RKO (cell line): ENCODE results near the gene TNNT3.
A peak's percentile ranks its signal among the peaks of the same experiment; 100 is the strongest.
"Not testable (repeated sequence)": the region's sequence is repeated elsewhere in the genome, so short reads cannot be mapped to it uniquely, and the experiment has no call there.

Experiments
- DNase-seq: peaks from one replicate; pipeline ENCODE4 v3.0.0-alpha.2; 2016; ENCODE audit warnings: low spot score

TNNT3 gene

GRCh38 chr11:1881442-1882264, 37.9 kb upstream of the TNNT3 start:
- DNase-seq, result no peak

DNA sequence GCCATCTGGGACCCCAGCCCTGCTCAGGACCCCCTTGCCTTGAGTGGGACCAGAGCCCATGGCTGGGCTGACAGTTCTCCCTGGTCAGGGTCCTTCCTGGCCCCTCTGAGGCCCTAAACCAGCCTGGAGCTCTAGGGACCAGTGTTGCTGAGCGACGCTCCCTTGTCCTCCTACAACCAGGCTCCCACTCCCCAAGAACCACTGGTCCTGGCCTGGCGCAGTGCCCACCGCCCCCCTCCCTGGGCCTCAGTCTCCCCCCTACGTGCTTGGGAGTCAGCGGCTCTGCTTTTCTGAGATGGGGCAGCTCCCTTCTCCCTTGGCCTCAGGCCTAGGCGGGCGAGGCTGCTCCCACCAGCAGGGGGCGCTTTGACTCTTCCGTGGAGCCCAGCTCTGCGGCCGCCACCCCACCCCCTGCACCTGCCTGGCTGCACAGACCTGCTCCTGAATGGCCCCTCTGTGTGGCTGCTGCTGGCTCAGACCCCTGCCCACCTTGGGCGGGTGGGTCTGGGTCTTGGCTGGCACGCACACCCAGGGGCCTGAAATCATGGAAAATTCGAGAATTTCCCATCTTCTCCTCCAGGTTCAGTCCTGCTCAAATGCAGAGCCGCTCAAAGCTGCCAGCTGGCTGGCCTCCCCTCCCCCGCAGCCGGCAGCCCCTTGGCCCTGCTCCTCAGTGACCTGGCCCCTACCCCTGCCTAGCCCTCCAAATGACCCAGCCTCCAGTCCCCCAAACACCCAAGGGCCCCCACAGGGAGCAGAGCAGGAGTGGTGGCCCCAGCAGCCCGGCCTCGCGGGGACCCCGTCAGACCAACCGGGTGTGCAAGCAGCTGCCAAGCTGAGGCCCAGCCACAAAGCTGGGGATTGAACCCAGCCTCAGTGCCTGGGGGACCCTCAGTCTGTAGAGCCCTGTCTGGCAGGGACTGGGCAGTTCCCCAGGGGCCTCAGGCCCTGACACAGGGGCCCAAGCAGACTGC, 37.0 kb upstream of the TNNT3 start:
- peak; percentile 52 for DNase-seq

GRCh38 chr11:1883346-1884302, 35.9 kb upstream of the TNNT3 start:
- DNase-seq, result no peak

DNA sequence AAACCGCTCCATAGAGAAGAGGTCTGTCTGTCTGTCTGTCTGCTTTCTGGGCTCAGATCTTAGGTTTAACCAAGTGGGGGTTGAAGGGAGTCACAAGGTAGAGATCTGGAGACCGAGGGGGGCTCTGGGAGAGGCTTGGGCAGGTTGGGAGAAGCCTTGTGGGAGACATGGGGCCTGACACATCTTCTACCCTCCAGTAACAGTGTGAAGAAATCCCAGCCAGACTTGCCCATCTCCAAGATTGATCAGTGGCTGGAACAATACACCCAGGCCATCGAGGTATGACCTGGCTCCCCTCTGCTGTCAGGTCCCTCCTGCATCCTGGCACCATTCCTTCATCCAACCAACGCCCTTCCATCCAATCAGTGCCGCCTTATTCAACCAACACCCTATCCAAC, 35.2 kb upstream of the TNNT3 start:
- no peak for DNase-seq

DNA sequence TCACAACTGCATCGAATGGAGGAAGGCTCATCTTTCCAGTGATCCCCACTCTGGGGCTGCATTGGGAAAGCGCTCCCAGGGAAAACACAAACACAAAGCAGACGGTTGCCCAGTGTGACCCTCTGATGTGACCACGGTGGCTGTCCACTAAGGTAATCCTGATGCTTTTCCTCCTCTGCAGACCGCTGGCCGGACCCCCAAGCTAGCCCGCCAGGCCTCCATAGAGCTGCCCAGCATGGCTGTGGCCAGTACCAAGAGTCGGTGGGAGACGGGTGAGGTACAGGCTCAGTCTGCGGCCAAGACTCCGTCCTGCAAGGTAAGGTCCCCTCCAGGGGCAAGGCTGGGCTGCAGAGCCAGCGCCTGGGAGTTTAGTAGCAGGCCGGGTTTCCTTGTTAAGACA, 33.0 kb upstream of the TNNT3 start:
- not testable (repeated sequence) for DNase-seq

DNA sequence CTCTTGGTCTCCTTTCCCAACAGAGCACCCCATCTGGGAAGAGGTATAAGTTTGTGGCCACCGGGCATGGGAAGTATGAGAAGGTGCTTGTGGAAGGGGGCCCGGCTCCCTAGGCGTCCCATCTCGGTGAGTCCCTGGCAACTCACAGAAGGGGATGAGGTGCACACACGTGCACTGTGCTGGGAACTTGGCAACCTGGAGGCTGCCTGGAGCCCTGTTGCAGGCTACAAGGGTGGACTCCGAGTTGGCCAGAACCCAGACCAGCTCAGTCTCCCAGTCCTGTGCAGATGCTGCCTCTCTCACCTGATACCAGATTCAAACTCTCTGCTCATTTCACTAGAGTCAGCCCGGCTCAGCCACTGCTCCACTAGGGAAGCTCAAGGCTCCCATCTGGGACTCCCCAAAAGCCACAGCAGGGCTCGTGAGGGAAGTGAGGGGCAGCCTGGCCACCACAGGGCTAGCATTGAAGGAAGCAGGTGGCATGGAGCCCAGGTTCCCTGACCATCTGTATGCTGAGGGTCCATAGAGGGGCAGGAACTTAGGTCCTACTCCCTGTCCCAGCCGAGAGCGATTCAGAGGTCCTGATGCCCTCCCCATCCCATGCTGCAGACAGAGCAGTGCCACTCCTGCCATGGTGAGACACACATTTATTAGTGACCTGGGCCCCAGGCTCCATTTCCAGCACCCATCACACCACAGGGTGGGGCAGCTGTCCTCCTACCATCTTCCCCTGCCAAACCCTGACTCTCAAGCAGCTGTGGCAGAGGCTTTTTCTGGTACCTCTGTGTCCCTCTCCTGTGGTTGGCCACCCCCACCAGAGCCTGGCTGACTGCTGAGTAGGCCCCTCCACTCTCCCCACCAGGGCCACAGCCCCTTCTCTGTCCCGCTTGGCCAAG, 31.8 kb upstream of the TNNT3 start:
- no peak for DNase-seq

DNA sequence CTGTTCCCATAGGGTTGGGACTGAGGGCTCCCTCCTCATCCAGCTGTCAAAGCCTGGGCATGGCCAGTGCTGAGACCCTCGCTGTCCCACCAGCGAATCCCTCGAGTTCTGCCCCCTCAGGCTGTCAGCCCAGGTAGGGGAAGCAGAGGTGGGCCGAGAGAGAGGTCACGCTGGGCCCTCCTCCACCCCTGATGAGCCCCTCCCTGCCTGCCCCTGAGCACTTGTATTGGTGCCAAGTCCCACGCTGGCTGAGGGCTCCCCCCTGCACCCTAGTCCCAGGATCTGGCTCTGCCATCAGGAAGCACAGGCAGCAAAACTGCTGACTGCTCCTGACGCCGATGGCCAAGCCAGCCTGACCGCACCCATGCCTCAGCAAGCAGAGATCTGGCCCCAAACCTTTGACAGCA, 31.2 kb upstream of the TNNT3 start:
- DNase-seq, result no peak

GRCh38 chr11:1888811-1889210, 30.7 kb upstream of the TNNT3 start:
- DNase-seq, result no peak

- no peak for DNase-seq
These were observed 30.1 kb upstream of the TNNT3 start for GRCh38 chr11:1889224-1889930.

DNA sequence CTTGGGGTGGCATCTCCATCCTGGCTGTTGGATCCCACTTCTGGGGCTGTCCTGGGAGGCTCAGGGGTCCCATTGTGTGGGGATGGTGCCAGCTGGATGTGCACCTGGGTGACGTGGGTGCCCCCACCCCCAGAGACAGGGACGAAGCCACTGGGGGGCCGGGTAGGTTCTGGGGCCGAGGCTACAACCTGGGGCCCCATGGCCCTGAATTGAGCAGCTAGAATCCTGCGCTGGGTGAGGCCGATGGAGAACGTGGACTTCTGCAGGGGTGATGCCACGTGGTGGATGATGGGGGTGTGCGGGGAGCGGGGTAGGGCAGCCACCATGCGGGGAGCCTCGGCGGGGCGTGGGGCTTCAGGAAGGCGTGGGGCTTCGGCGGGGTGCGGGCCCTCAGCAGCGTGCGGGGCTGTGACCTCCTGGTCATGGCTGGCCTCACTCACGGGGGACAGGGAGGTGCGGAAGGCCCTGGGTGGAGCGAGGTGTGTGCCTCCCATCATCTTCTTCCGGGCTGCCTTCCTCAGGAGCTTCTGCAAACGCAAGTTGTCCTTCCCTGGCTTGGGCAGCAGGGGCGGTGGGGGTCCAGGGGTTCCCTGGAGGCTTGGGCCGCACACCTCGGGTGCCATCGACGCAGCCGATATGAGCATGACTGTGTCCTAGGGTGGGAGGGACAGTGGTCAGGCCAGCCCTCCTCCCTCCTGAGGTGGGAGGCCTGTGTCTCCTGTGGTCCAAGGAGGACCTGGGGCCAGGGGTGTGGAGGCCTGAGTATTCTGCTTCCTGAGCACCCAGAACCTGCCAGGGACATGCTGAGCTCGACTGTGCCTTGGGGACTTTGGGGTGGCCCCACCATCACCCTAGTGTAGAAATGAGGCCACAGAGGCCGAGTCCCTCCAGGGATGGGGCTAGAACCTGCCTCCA, 29.3 kb upstream of the TNNT3 start:
- no peak for DNase-seq

- no peak for DNase-seq
These were observed 28.4 kb upstream of the TNNT3 start for GRCh38 chr11:1890856-1891830.

- no peak for DNase-seq
These were observed 27.7 kb upstream of the TNNT3 start, which contains the start of gene PRR33 for GRCh38 chr11:1891831-1892115. PRR33 (minus strand) TSS chr11:1891895; CDS start chr11:1890584, 1,311 bp downstream.

DNA sequence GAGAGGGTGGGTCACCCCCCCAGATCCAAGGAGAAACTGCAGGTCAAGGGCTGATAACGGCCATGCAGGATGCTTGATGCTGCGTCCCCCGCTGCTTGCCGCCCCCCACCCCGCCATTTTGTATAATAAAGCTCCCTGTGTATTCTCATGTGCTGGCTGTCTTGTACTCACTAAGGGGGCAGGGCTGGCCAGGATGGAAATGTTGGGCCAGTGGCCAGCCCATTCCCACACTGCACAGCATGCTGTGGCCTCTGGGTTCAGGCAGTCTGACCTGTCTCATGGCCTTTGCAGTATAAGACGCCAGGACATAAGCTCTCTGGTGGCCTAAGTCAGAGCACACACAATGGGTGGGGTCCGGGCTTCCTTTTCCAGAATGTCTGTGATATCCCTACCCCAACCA, 27.4 kb upstream of the TNNT3 start:
- no peak for DNase-seq

GRCh38 chr11:1892558-1892957, 26.9 kb upstream of the TNNT3 start:
- no peak for DNase-seq

- DNase-seq, result no peak
These were observed 25.7 kb upstream of the TNNT3 start for GRCh38 chr11:1893581-1894359.

- no peak for DNase-seq
These were observed 24.7 kb upstream of the TNNT3 start for GRCh38 chr11:1894759-1895158.

GRCh38 chr11:1896468-1896867, 23.0 kb upstream of the TNNT3 start:
- DNase-seq, result no peak
